Ureter (tissue), 1 donor: ENCODE measurements around the gene BRD8. TPM values are rescaled to one million over a fixed set of nuclear protein-coding genes. Genes with fewer than 3 reads are reported as not detected.
"Not testable (repeated sequence)": the region's sequence is repeated elsewhere in the genome, so short reads cannot be mapped to it uniquely, and the experiment has no call there.

Source experiments
- DNase-seq: peaks from one replicate; pipeline ENCODE4 v3.0.0-alpha.2; 2020; ENCODE audit warnings: low spot score
- total RNA-seq: library from RNA; stranded (reverse); gene quantifications from one replicate; pipeline ENCODE4 v1.2.4, GENCODE V29; 2023
- donor health status: DM: yes; HTN: yes; CAD: no.

BRD8 gene
- total RNA-seq: 54.6 TPM

GRCh38 chr5:138178516-138179276 lies at the start of gene BRD8, which contains the start of gene KIF20A:
Gene BRD8 (minus strand): TSS chr5:138178630. CDS start chr5:138178614, 16 bp downstream.
Gene KIF20A (plus strand): TSS chr5:138179112. CDS start chr5:138179681, 569 bp downstream.
- DNase-seq: peak; percentile 96

- no peak for DNase-seq
Observed at GRCh38 chr5:138226910-138227309, 48.5 kb upstream of the BRD8 start.

DNA sequence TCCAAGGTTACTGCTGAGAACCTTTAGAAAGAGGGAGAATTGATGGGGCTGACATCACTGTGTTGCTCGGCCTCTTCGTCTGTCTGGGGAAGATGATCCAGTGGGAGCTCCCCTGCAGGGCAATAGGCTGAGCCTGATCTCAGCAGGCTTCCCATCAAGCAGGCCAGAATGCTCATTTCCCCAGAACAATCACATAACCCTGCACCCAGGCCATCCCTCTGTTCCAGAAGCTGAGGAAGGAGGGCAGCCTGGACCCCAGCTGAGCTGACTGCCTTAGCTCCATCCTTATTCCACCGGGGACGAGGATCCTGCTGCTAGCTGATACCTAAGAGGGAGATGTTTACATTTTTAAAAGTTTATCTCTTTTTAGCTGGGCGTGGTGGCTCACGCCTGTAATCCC lies 46.3 kb upstream of the BRD8 start:
- no peak for DNase-seq

GRCh38 chr5:138223532-138223931 lies 45.1 kb upstream of the BRD8 start:
- no peak for DNase-seq

DNA sequence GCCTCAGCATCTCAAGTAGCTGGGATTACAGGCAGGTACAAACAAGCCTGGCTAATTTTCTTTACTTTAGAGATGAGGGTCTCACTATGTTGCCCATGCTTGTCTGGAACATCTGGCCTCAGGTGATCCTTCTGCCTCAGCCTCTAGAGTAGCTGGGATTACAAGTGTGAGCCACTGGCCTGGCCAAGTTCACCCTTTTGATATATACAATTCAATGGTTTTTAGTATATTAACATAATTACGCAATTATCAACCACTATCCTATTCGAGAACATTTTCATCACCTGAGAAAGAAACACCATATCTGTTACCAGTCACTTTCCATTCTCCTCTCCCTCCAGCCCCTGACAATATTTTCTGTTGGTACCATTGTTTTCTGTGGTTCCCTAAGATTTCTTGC lies 38.4 kb upstream of the BRD8 start:
- DNase-seq: no peak

GRCh38 chr5:138213161-138214029 lies 35.0 kb upstream of the BRD8 start, which contains the start of gene CDC23:
Gene CDC23 (minus strand): TSS chr5:138213323. CDS start chr5:138213312, 11 bp downstream.
- peak; percentile 95 for DNase-seq

DNA sequence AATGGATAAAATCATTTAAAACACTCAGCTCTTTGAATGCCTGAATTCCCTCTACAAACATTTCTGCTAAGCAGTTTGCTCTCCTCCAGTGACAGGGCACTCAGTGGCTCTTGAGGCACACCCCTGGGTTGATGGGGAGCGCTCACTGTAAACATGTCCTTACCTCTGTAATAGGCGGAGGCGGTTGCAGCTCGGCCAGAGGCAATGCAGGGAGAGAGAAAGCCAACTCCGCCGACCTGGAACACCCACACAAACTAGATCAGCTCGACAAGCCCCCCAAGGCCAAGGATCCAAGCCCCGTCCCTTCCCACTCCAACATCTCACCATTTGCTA lies 34.4 kb upstream of the BRD8 start:
- DNase-seq: no peak

- no peak for DNase-seq
Observed at GRCh38 chr5:138210985-138211384, 32.6 kb upstream of the BRD8 start.

DNA sequence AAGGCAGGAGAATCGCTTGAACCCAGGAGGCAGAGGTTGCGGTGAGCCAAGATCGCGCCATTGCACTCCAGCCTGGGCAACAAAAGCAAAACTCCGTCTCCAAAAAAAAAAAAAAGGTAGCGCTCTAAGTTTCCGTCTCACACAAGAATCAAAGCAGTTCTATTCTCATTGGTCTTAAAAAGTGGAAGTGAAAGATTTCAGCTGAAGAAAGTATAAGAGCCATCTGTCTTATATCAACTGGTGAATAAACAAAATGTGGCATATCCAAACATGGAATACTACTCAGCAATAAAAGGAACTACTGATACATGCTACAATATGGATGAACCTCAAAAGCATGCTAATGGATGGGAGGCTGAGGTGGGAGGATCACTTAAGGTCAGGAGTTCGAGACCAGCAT lies 15.4 kb upstream of the BRD8 start:
- DNase-seq: not testable (repeated sequence)

- DNase-seq: no peak
Observed at GRCh38 chr5:138192826-138193225, 14.4 kb upstream of the BRD8 start.

DNA sequence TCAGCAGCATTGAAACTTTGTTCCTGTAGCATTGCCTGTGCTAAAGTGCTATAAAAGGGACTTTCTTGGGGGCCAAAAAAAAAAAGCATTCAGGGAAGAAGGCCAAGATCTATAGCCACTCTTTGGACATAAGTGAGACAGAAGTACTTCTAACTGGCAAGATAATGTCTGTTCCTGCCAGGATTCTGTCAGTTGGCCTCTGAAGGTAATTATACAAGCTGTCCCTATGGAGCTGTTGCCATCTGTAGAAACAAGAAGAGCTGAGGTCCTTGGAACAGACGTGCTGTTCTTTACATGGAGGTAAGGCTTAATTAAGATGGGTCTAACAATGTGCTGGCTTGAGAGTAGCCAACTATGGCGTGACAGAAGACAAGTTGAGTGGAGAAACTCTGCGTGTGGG lies 10.2 kb upstream of the BRD8 start:
- DNase-seq: no peak

- DNase-seq: no peak
Observed at GRCh38 chr5:138186002-138186447, 7.6 kb upstream of the BRD8 start.

DNA sequence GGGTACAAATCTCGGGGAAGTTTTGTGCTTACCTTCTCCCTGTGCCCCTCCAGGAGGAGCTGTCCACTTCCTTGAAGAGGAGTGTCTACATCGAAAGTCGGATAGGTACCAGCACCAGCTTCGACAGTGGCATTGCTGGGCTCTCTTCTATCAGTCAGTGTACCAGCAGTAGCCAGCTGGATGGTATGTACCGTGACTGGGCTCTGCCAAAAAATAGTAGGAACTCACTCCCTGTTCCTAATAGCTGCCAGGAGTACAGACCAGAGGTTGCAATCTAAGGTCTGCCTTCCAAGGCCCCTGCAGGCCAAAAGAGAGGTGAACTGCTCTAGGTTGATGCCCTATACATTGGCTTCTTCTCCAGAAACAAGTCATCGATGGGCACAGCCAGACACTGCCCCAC lies 4.4 kb upstream of the BRD8 start:
- DNase-seq: no peak

- DNase-seq: no peak
Observed at GRCh38 chr5:138180841-138181240, 2.4 kb upstream of the BRD8 start.

GRCh38 chr5:138180183-138180782 lies 1.9 kb upstream of the BRD8 start:
- no peak for DNase-seq

- no peak for DNase-seq
Observed at GRCh38 chr5:138179277-138179857, 937 bp upstream of the BRD8 start.

GRCh38 chr5:138177941-138178515 lies 402 bp downstream of the BRD8 start:
- no peak for DNase-seq

- DNase-seq: no peak
Observed at GRCh38 chr5:138170299-138170698, 8.1 kb downstream of the BRD8 start.

- DNase-seq: no peak
Observed at GRCh38 chr5:138169124-138169523, 9.3 kb downstream of the BRD8 start.

- DNase-seq: no peak
Observed at GRCh38 chr5:138163721-138164120, 14.7 kb downstream of the BRD8 start.

DNA sequence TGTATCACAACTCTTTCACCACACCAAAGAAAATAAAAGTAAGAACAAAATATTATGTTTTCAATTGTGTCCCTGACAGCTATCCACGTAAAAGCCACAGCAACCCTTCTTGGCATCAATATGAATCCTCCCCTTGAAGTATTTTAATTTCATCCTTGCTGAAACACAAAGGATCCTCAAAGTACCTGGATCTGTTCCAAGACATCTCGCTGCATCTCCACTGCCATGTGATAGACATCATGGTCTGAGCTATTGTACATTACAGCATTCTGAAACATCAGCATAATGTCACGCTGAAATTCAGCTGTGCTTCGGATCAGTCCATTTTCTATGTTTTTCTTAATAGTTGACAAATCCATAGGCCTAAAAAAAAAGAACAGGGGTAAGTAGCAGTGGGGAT lies 17.7 kb downstream of the BRD8 start:
- no peak for DNase-seq

DNA sequence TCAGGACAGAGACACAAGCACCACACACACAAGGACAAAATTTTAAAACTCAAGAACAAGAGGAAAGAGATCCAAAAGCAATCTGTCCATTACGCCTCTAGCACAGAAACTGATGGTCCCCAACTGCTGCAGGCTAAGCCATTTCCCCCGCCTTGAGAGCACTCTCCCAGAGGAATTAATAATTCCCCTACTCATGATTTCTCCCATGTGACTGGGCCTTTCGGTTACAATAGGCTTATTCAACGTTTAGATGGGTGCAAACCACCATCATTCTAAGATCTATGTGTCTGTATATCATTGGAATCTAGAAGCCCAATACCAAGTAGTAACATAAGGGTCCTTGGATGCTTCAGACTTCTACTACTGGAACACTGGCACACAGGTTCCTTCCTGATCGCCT lies 18.8 kb downstream of the BRD8 start:
- no peak for DNase-seq
